Activated CD4-positive, alpha-beta T cell treated with anti-CD3 and anti-CD28 coated beads, Interleukin-2, amount 10 ng/mL, durations not matched to agents 7 days and 5 days (primary cell): ENCODE results near the gene B3GALNT2. TPM values are rescaled to one million over a fixed set of nuclear protein-coding genes. Genes with fewer than 3 reads are reported as not detected.
"Not testable (repeated sequence)": the region's sequence is repeated elsewhere in the genome, so short reads cannot be mapped to it uniquely, and the experiment has no call there.

ENCODE experiments used
- CTCF ChIA-PET: fragments of 350-600 bp; sonication (Branson Sonifier 250); formaldehyde crosslinking; loops from one replicate; lab custom pipeline; 2021; ENCODE audit warnings: antibody characterized with exemption; lab: Charles Lee
- POLR2A ChIA-PET: fragments of 350-600 bp; sonication (Branson Sonifier 250); formaldehyde crosslinking; loops from one replicate; lab custom pipeline; 2021; ENCODE audit warnings: antibody characterized with exemption; lab: Charles Lee
- DNase-seq: peaks from one replicate; pipeline ENCODE4 v3.0.0-alpha.2; 2020
- H3K27ac Mint-ChIP-seq: one replicate; pipeline ENCODE4 v1.8.0; 2021; ENCODE audit warnings: mild to moderate bottlenecking, moderate library complexity, mixed read lengths
- H3K27me3 Mint-ChIP-seq: one replicate; pipeline ENCODE4 v1.8.0; 2021; ENCODE audit warnings: mixed read lengths
- H3K36me3 Mint-ChIP-seq: one replicate; pipeline ENCODE4 v1.8.0; 2021; ENCODE audit warnings: low read depth, mixed read lengths
- H3K4me1 Mint-ChIP-seq: one replicate; pipeline ENCODE4 v1.8.0; 2021; ENCODE audit warnings: mixed read lengths
- H3K4me3 Mint-ChIP-seq: one replicate; pipeline ENCODE4 v1.8.0; 2021; ENCODE audit warnings: mild to moderate bottlenecking, moderate library complexity, mixed read lengths
- H3K9me3 Mint-ChIP-seq: one replicate; pipeline ENCODE4 v1.8.0; 2021; ENCODE audit warnings: mixed read lengths
- total RNA-seq, 2 experiments: library from RNA; stranded (reverse); gene quantifications; one replicate each; pipeline ENCODE4 v1.2.3, GENCODE V29; 2021

B3GALNT2 gene
- 10 to 100 TPM; 12.2 to 13.2 TPM for total RNA-seq

- H3K4me3 Mint-ChIP-seq, result peak within 1 kb of the TSS; percentile 95
- H3K9me3 Mint-ChIP-seq, result no peaks in the 10 kb centered on the region
- ChIA-PET CTCF (interaction anchor here (0.6 to 2.7 kb wide), 32 partner anchors 9 to 520 kb away, joined by 3 to 18 read pairs (median 4); partner anchors contain the start of genes RBM34 and TBCE), POLR2A (interaction anchor here (0.6 kb wide), 2 partner anchors 136 to 402 kb away, joined by 3 to 6 read pairs; no protein-coding TSS in a partner anchor)
- peaks cover 4% of the 10 kb centered on the region for H3K36me3 Mint-ChIP-seq
- no peak for DNase-seq
- peak within 1 kb of the TSS; percentile 97 for H3K27ac Mint-ChIP-seq
- peaks cover 33% of the 10 kb centered on the region for H3K4me1 Mint-ChIP-seq
- no peaks in the 10 kb centered on the region for H3K27me3 Mint-ChIP-seq
Observed at GRCh38 chr1:235504122-235504493, at the start of gene B3GALNT2. TSS of gene B3GALNT2 (minus strand) at chr1:235504452. CDS start at chr1:235504252, 200 bp downstream.

- H3K27me3 Mint-ChIP-seq, result peaks cover 3% of the 10 kb centered on the region
- H3K9me3 Mint-ChIP-seq, result no peaks in the 10 kb centered on the region
- ChIA-PET CTCF (interaction anchor here (0.6 kb wide), 1 partner anchor 28 kb away, joined by 3 read pairs; no protein-coding TSS in a partner anchor), POLR2A (no interaction called here)
- H3K4me1 Mint-ChIP-seq, result no peaks in the 10 kb centered on the region
- no peak overlapping the region for H3K4me3 Mint-ChIP-seq
- no peak for DNase-seq
- H3K36me3 Mint-ChIP-seq, result no peaks in the 10 kb centered on the region
- H3K27ac Mint-ChIP-seq, result no peak overlapping the region
Observed at GRCh38 chr1:235553112-235553551, 48.9 kb upstream of the B3GALNT2 start.

GRCh38 chr1:235552146-235552716 lies 48.0 kb upstream of the B3GALNT2 start:
- H3K36me3 Mint-ChIP-seq, result no peaks in the 10 kb centered on the region
- ChIA-PET POLR2A (no interaction called here), CTCF (interaction anchor here (0.7 kb wide), 1 partner anchor 167 kb away, joined by 3 read pairs; no protein-coding TSS in a partner anchor)
- H3K27me3 Mint-ChIP-seq, result peaks cover 3% of the 10 kb centered on the region
- no peaks in the 10 kb centered on the region for H3K9me3 Mint-ChIP-seq
- DNase-seq, result no peak
- no peak overlapping the region for H3K4me3 Mint-ChIP-seq
- H3K4me1 Mint-ChIP-seq, result no peaks in the 10 kb centered on the region
- no peak overlapping the region for H3K27ac Mint-ChIP-seq

GRCh38 chr1:235549351-235550139 lies 45.3 kb upstream of the B3GALNT2 start:
- POLR2A ChIA-PET, result no interaction called here
- Mint-ChIP-seq H3K27me3 (peaks cover 6% of the 10 kb centered on the region), H3K36me3 (no peaks in the 10 kb centered on the region), H3K4me3 (no peak overlapping the region), H3K27ac (no peak overlapping the region), H3K4me1 (no peaks in the 10 kb centered on the region), H3K9me3 (no peaks in the 10 kb centered on the region)
- no peak for DNase-seq
- CTCF ChIA-PET, result no interaction called here

GRCh38 chr1:235546369-235547155 lies 42.3 kb upstream of the B3GALNT2 start:
- H3K4me3 Mint-ChIP-seq, H3K36me3 Mint-ChIP-seq, POLR2A ChIA-PET, H3K4me1 Mint-ChIP-seq, DNase-seq, H3K27ac Mint-ChIP-seq, H3K9me3 Mint-ChIP-seq, H3K27me3 Mint-ChIP-seq: not testable (repeated sequence)
- CTCF ChIA-PET, result interaction anchor here (0.6 to 1.5 kb wide), 2 partner anchors 11 to 236 kb away, joined by 3 to 4 read pairs; no protein-coding TSS in a partner anchor

GRCh38 chr1:235545292-235545930 lies 41.2 kb upstream of the B3GALNT2 start:
- H3K4me3 Mint-ChIP-seq, result no peak overlapping the region
- POLR2A ChIA-PET, result no interaction called here
- no peaks in the 10 kb centered on the region for H3K9me3 Mint-ChIP-seq
- no peaks in the 10 kb centered on the region for H3K4me1 Mint-ChIP-seq
- H3K36me3 Mint-ChIP-seq, result no peaks in the 10 kb centered on the region
- no peak for DNase-seq
- CTCF ChIA-PET, result no interaction called here
- peaks cover 6% of the 10 kb centered on the region for H3K27me3 Mint-ChIP-seq
- no peak overlapping the region for H3K27ac Mint-ChIP-seq

- CTCF ChIA-PET, H3K36me3 Mint-ChIP-seq, POLR2A ChIA-PET, H3K4me1 Mint-ChIP-seq, H3K27me3 Mint-ChIP-seq, H3K4me3 Mint-ChIP-seq, H3K27ac Mint-ChIP-seq, H3K9me3 Mint-ChIP-seq, DNase-seq: not testable (repeated sequence)
Observed at GRCh38 chr1:235542845-235543244, 38.6 kb upstream of the B3GALNT2 start.

- H3K36me3 Mint-ChIP-seq, result no peaks in the 10 kb centered on the region
- H3K9me3 Mint-ChIP-seq, result no peaks in the 10 kb centered on the region
- H3K4me3 Mint-ChIP-seq, result no peak overlapping the region
- no peaks in the 10 kb centered on the region for H3K27me3 Mint-ChIP-seq
- DNase-seq, result no peak
- no peak overlapping the region for H3K27ac Mint-ChIP-seq
- H3K4me1 Mint-ChIP-seq, result no peaks in the 10 kb centered on the region
- ChIA-PET POLR2A (no interaction called here), CTCF (interaction anchor here (1.3 kb wide), 1 partner anchor 250 kb away, joined by 5 read pairs; no protein-coding TSS in a partner anchor)
Observed at GRCh38 chr1:235533476-235534168, 29.4 kb upstream of the B3GALNT2 start.

GRCh38 chr1:235532360-235532759 lies 28.1 kb upstream of the B3GALNT2 start:
- Mint-ChIP-seq H3K36me3 (no peaks in the 10 kb centered on the region), H3K4me3 (no peak overlapping the region), H3K27ac (no peak overlapping the region), H3K4me1 (no peaks in the 10 kb centered on the region), H3K9me3 (no peaks in the 10 kb centered on the region), H3K27me3 (no peaks in the 10 kb centered on the region)
- CTCF ChIA-PET, result no interaction called here
- POLR2A ChIA-PET, result no interaction called here
- no peak for DNase-seq

- CTCF ChIA-PET, result interaction anchor here (2.6 kb wide), 1 partner anchor 10 kb away, joined by 9 read pairs; no protein-coding TSS in a partner anchor
Observed at GRCh38 chr1:235527196-235527814, 23.1 kb upstream of the B3GALNT2 start.

GRCh38 chr1:235525314-235525713 lies 21.1 kb upstream of the B3GALNT2 start:
- ChIA-PET CTCF (interaction anchor here (0.7 to 1.6 kb wide), 2 partner anchors 10 to 20 kb away, joined by 3 to 4 read pairs; no protein-coding TSS in a partner anchor), POLR2A (no interaction called here)
- H3K4me1 Mint-ChIP-seq, result no peaks in the 10 kb centered on the region
- no peak overlapping the region for H3K4me3 Mint-ChIP-seq
- H3K27ac Mint-ChIP-seq, result no peak overlapping the region
- H3K27me3 Mint-ChIP-seq, result peaks cover 4% of the 10 kb centered on the region
- H3K9me3 Mint-ChIP-seq, result no peaks in the 10 kb centered on the region
- H3K36me3 Mint-ChIP-seq, result no peaks in the 10 kb centered on the region
- no peak for DNase-seq

More at GRCh38 chr1:235527196-235527814, 23.1 kb upstream of the B3GALNT2 start:
- Mint-ChIP-seq H3K4me3 (no peak overlapping the region), H3K36me3 (no peaks in the 10 kb centered on the region), H3K9me3 (no peaks in the 10 kb centered on the region), H3K27ac (no peak overlapping the region), H3K4me1 (no peaks in the 10 kb centered on the region), H3K27me3 (no peaks in the 10 kb centered on the region)
- DNase-seq, result no peak
- POLR2A ChIA-PET, result no interaction called here
